Esophagus squamous epithelium (tissue), 5 donors: Measurements from ENCODE around the gene CD38. TPM values are rescaled to one million over a fixed set of nuclear protein-coding genes. Genes with fewer than 3 reads are reported as not detected.
"Not testable (repeated sequence)": the region's sequence is repeated elsewhere in the genome, so short reads cannot be mapped to it uniquely, and the experiment has no call there.

Source experiments
- DNase-seq: peaks from one replicate; lab custom pipeline; 2025; lab: John Stamatoyannopoulos, UW
- H3K27ac ChIP-seq, 4 donors: fragments of 200-600 bp; sonication (generic); one replicate each; pipeline ENCODE4 v1.5.1; 2016 to 2019; ENCODE audit warnings: mild to moderate bottlenecking in 1 of 4
- H3K27me3 ChIP-seq, 4 donors: fragments of 200-600 bp; sonication (generic); 1 replicate in 3 of 4; 2 replicates in 1 of 4; pipeline versions ENCODE4 v1.5.1 to v1.6.0; 2017 to 2021; ENCODE audit warnings: antibody characterized with exemption in 1 of 4
- H3K36me3 ChIP-seq, 3 donors: fragments of 200-600 bp; sonication (generic); one replicate each; pipeline ENCODE4 v1.5.1; 2016 to 2019
- H3K4me1 ChIP-seq, 3 donors: fragments of 200-600 bp; sonication (generic); one replicate each; pipeline ENCODE4 v1.5.1; 2017 to 2019
- H3K4me3 ChIP-seq, 4 donors: fragments of 200-600 bp; sonication (generic); 1 replicate in 3 of 4; 2 replicates in 1 of 4; pipeline ENCODE4 v1.5.1; 2016 to 2019; ENCODE audit warnings: mild to moderate bottlenecking in 2 of 4, moderate library complexity in 1 of 4
- H3K9me3 ChIP-seq, 3 donors: fragments of 200-600 bp; sonication (generic); one replicate each; pipeline ENCODE4 v1.5.1; 2016 to 2019
- POLR2A ChIP-seq, 4 donors: fragments of 450-650 bp; IDR thresholded peaks; one replicate each; pipeline ENCODE4 v1.6.1; 2017; ENCODE audit warnings: antibody characterized with exemption in 4 of 4, mild to moderate bottlenecking in 4 of 4, moderate library complexity in 3 of 4
- WGBS, 2 donors: methylation state at CpG; one replicate each; pipeline ENCODE4 v1.1.5; 2018; 5-methylcytosine and 5-hydroxymethylcytosine counted together
- intact Hi-C: fragments of 100-400 bp; cut with DNase I; formaldehyde crosslinking; loops from one replicate; pipeline ENCODE4 v1.15.0; 2022
- total RNA-seq, 4 donors: library from RNA; depleted of rRNA; stranded (reverse); fragments of >200 nt; gene quantifications; one replicate each; pipeline ENCODE4 v1.1.0, GENCODE V29; 2016
- TF ChIP-seq, protein P1 (sequence below), 6 experiments: fragments of 450-650 bp in 4 of 6; fragments of 200-600 bp in 2 of 6; sonication (generic) in 2 of 6; IDR thresholded peaks; one replicate each; pipeline ENCODE4 v1.5.1; 2016 to 2019; ENCODE audit warnings: antibody characterized with exemption in 6 of 6, mild to moderate bottlenecking in 4 of 6, moderate library complexity in 4 of 6
- donor health status: DM: yes; HTN: yes; CAD: no.

The CD38 gene
- total RNA-seq, 4 donors from 2014 or later, result 1.1 to 2.5 (median 1.9) TPM

DNA sequence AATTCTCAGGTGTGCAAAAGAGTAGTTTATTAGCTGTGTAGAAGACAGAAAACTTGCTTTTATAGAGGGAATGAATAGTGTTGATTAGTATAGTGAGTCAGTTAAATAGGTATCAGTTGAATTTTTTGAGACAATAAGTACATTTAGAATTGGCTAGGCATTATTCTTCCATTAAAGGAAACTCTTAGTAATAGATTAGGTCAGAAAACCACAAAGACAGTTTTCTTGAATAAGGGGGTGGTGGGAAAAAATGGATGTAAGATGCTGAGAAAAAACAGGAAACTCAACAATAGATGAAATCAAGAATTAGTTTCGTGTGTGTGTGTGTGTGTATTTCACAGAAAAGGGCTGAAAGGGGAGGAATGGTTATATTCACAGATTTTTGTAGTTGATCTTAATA is 16.8 kb downstream of the CD38 start:
- Histone ChIP-seq H3K9me3 (no peaks in the 10 kb centered on the region), H3K27me3 (peaks cover 0 to 28% (median 0%) of the 10 kb centered on the region in 4 donors), H3K36me3 (no peaks in the 10 kb centered on the region), H3K4me3 (no peak overlapping the region), H3K27ac (no peak overlapping the region), H3K4me1 (no peaks in the 10 kb centered on the region)
- no peak for TF ChIP-seq POLR2A (IDR thresholded peaks at IDR 0.05)
- TF ChIP-seq, protein P1, sequence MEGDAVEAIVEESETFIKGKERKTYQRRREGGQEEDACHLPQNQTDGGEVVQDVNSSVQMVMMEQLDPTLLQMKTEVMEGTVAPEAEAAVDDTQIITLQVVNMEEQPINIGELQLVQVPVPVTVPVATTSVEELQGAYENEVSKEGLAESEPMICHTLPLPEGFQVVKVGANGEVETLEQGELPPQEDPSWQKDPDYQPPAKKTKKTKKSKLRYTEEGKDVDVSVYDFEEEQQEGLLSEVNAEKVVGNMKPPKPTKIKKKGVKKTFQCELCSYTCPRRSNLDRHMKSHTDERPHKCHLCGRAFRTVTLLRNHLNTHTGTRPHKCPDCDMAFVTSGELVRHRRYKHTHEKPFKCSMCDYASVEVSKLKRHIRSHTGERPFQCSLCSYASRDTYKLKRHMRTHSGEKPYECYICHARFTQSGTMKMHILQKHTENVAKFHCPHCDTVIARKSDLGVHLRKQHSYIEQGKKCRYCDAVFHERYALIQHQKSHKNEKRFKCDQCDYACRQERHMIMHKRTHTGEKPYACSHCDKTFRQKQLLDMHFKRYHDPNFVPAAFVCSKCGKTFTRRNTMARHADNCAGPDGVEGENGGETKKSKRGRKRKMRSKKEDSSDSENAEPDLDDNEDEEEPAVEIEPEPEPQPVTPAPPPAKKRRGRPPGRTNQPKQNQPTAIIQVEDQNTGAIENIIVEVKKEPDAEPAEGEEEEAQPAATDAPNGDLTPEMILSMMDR (IDR thresholded peaks at IDR 0.05), result no peak
- WGBS, 2 donors, result 45 to 48% methylated on average over 1 of the region's 1 CpG
- no peak for DNase-seq
- intact Hi-C loops, result no loop called here

DNA sequence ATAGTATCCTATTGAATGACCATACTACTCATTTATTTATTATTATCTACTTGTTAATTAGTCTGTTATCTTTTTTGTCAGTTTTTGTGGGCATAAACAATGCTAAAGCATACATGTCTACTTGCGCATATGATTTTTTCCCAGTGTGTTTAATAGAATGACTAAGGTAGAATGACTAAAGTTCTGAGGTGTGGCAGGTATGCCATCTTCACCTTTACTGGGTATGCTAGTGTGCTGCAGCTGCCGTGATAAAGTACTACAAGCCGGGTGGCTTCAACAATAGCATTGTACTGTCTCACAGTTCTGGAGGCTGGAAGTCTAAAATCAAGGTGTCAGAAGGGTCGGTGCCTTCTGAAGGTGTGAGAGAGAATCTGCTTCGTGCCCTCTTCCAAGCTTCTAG is 19.2 kb downstream of the CD38 start:
- intact Hi-C loops, result no loop called here
- Histone ChIP-seq H3K36me3 (no peaks in the 10 kb centered on the region), H3K27ac (no peak overlapping the region), H3K4me3 (no peak overlapping the region), H3K27me3 (peaks cover 0 to 29% (median 0%) of the 10 kb centered on the region in 4 donors), H3K9me3 (no peaks in the 10 kb centered on the region), H3K4me1 (no peaks in the 10 kb centered on the region)
- no peak for TF ChIP-seq POLR2A (IDR thresholded peaks at IDR 0.05)
- TF ChIP-seq, protein P1 (IDR thresholded peaks at IDR 0.05), result no peak
- 68 to 70% methylated on average over 5 of the region's 5 CpGs for WGBS, 2 donors
- DNase-seq, result no peak

DNA sequence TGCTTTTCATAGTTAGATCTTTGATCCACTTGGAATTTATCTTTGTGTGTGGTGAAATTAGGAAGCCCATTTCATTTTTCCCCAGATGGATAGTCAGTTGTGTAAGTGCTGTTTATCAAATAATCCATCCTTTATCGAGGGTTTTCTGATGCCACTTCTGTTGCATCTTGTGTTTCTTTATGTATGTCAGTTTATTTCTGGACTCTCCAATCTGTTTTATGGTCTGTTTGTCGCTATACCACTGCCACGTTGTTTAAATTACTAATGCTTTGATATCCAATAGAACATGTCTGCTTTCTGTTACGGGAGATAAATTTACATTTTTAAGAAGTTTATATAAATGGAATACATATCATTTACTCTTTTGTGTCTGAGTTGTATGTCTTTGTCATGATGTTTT is 21.0 kb downstream of the CD38 start:
- peaks cover 0 to 29% (median 1%) of the 10 kb centered on the region in 4 donors for H3K27me3 ChIP-seq
- H3K4me1 ChIP-seq, result no peaks in the 10 kb centered on the region
- DNase-seq, result no peak
- intact Hi-C loops, result no loop called here
- H3K27ac ChIP-seq, result no peak overlapping the region
- no peak overlapping the region for H3K4me3 ChIP-seq
- WGBS, 2 donors, result 67 to 72% methylated on average over 4 of the region's 4 CpGs
- no peak for TF ChIP-seq POLR2A (IDR thresholded peaks at IDR 0.05)
- TF ChIP-seq, protein P1 (IDR thresholded peaks at IDR 0.05), result no peak
- no peaks in the 10 kb centered on the region for H3K36me3 ChIP-seq
- H3K9me3 ChIP-seq, result no peaks in the 10 kb centered on the region

DNA sequence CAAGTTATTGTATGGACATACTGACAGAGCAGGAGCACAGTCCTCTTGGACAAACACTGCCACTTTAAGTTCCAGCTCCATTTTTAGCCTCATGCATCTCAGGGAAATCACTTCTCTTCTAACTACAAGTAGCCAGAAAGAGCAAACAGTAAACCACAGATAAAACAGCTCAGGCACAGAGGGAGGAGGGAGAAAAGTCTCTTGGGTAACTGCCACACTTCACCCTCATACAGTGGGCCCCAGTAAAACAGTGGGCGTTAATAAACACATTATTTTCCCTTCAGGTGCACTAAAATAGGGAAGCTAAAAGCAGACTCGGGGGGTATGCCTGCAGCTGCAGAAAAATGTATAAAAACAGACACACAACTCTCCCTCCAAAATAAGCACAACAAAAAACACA is 21.6 kb downstream of the CD38 start:
- Histone ChIP-seq H3K27ac (no peak overlapping the region), H3K4me3 (no peak overlapping the region), H3K36me3 (no peaks in the 10 kb centered on the region), H3K4me1 (no peaks in the 10 kb centered on the region), H3K27me3 (peaks cover 0 to 29% (median 1%) of the 10 kb centered on the region in 4 donors), H3K9me3 (no peaks in the 10 kb centered on the region)
- WGBS, 2 donors, result 43 to 60% methylated on average over 2 of the region's 2 CpGs
- intact Hi-C loops, result no loop called here
- TF ChIP-seq, protein P1 (IDR thresholded peaks at IDR 0.05), result no peak
- no peak for TF ChIP-seq POLR2A (IDR thresholded peaks at IDR 0.05)
- no peak for DNase-seq

DNA sequence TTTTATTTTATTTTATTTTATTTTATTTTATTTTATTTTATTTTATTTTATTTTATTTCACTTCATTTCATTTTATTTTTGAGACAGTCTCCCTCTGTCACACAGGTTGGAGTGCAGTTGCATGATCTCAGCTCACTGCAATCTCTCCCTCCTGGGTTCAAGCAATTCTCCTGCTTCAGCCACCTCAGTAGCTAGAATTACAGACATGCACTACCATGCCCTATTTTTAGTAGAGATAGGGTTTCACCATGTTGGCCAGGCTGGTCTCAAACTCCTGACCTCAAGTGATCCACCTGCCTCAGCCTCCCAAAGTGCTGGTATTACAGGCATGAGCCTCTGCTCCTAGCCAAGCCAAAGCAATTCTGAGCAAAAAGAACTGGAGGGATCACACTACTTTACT is 24.4 kb downstream of the CD38 start:
- H3K36me3 ChIP-seq, H3K4me3 ChIP-seq, H3K27ac ChIP-seq, DNase-seq, H3K9me3 ChIP-seq, intact Hi-C loops: not testable (repeated sequence)
- H3K27me3 ChIP-seq, result peaks cover 0 to 17% (median 1%) of the 10 kb centered on the region in 4 donors
- peaks cover 0 to 11% (median 3%) of the 10 kb centered on the region in 3 donors for H3K4me1 ChIP-seq
